ENCODE results near the gene BTNL3. TPM values are rescaled to one million over a fixed set of nuclear protein-coding genes. Genes with fewer than 3 reads are reported as not detected.

Gene BTNL3
- total and polyA plus RNA-seq, 8 donors, result 0.31 to 10.5 (median 0.60) TPM; not detected in 2

- H3K36me3 ChIP-seq, result no peaks in the 10 kb centered on the region
- intact Hi-C loops (cut with DNase I; ENCODE audit: low total_unique reads), result no loop called here
- H3K4me1 ChIP-seq, result peaks cover 0 to 7% (median 0%) of the 10 kb centered on the region in 4 donors
- no peaks in the 10 kb centered on the region for H3K9me3 ChIP-seq
- no peaks in the 10 kb centered on the region for H3K27me3 ChIP-seq
- no peak overlapping the region for H3K4me3 ChIP-seq
- no peak for TF ChIP-seq EP300 (IDR thresholded peaks at IDR 0.05)
- no peak for TF ChIP-seq POLR2AphosphoS5 (IDR thresholded peaks at IDR 0.05)
- TF ChIP-seq CTCF (IDR thresholded peaks at IDR 0.05), result no peak
- no peak for TF ChIP-seq POLR2A (IDR thresholded peaks at IDR 0.05)
- DNase-seq, result no peak
- no peak overlapping the region for H3K27ac ChIP-seq
- WGBS, 5 donors, result 79 to 100% (median 83%) methylated on average over 2 of the region's 2 CpGs
These were observed 13.3 kb upstream of the BTNL3 start for GRCh38 chr5:180975338-180975737.

GRCh38 chr5:180976518-180976917, 12.1 kb upstream of the BTNL3 start:
- Histone ChIP-seq H3K27ac (no peak overlapping the region), H3K27me3 (no peaks in the 10 kb centered on the region), H3K4me3 (no peak overlapping the region), H3K4me1 (peaks cover 0 to 4% (median 0%) of the 10 kb centered on the region in 4 donors), H3K36me3 (no peaks in the 10 kb centered on the region), H3K9me3 (no peaks in the 10 kb centered on the region)
- TF ChIP-seq CTCF (IDR thresholded peaks at IDR 0.05) (no peak), EP300 (IDR thresholded peaks at IDR 0.05) (no peak), POLR2A (IDR thresholded peaks at IDR 0.05) (no peak)
- DNase-seq, result peak in 1 of 2 donors; percentile 32
- 45 to 60% (median 54%) methylated on average over 6 of the region's 6 CpGs for WGBS, 5 donors
- intact Hi-C loops (cut with DNase I; ENCODE audit: low total_unique reads), result no loop called here

GRCh38 chr5:180977852-180978251, 10.8 kb upstream of the BTNL3 start:
- Histone ChIP-seq H3K36me3 (no peaks in the 10 kb centered on the region), H3K4me1 (peaks cover 0 to 4% (median 0%) of the 10 kb centered on the region in 4 donors), H3K9me3 (no peaks in the 10 kb centered on the region), H3K27ac (no peak overlapping the region), H3K27me3 (no peaks in the 10 kb centered on the region), H3K4me3 (no peak overlapping the region)
- peak in 1 of 2 donors; percentile 26 for DNase-seq
- 27 to 50% (median 40%) methylated on average over 1 of the region's 1 CpG for WGBS, 5 donors
- intact Hi-C loops (cut with DNase I; ENCODE audit: low total_unique reads), result no loop called here
- TF ChIP-seq POLR2A (IDR thresholded peaks at IDR 0.05) (no peak), POLR2AphosphoS5 (IDR thresholded peaks at IDR 0.05) (no peak), CTCF (IDR thresholded peaks at IDR 0.05) (no peak), EP300 (IDR thresholded peaks at IDR 0.05) (no peak)

DNA sequence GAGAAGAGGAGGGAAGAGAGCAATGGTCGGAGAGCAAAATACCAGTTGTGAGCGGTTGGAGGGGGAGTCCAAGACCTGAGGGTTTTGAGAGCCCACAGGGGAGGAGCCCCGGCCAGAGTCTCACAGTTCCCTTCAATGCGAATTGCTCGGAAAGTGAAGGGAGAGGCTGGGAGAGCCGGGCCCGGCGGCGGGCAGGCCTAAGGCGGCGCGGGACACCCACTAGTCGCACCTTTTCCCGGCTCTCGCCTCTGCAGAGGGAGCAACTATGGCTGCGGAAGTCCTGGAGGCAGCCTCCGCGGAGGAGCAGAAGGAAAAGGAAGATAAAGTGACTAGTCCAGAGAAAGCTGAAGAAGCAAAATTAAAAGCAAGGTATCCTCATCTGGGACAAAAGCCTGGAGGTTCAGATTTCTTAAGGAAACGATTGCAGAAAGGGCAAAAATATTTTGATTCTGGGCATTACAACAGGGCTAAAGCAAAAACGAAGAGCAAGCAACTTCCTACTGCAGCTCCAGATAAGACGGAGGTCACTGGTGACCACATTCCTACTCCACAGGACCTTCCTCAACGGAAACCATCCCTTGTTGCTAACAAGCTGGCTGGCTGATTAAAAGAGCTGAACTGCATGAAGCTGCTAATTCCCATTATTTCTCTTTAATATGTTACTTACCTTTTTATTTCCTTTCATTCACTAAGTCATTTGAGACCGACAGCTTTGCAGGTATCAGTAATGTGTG, 6.5 kb upstream of the BTNL3 start:
- WGBS, 5 donors, result 69 to 79% (median 71%) methylated on average over 16 to 23 of the region's 23 CpGs
- Histone ChIP-seq H3K9me3 (no peaks in the 10 kb centered on the region), H3K4me1 (peaks cover 0 to 4% (median 0%) of the 10 kb centered on the region in 4 donors), H3K27ac (no peak overlapping the region), H3K4me3 (no peak overlapping the region), H3K36me3 (no peaks in the 10 kb centered on the region), H3K27me3 (no peaks in the 10 kb centered on the region)
- no peak for DNase-seq
- TF ChIP-seq POLR2A (IDR thresholded peaks at IDR 0.05), result no peak
- TF ChIP-seq POLR2AphosphoS5 (IDR thresholded peaks at IDR 0.05), result no peak
- no peak for TF ChIP-seq CTCF (IDR thresholded peaks at IDR 0.05)
- no peak for TF ChIP-seq EP300 (IDR thresholded peaks at IDR 0.05)
- intact Hi-C loops (cut with DNase I; ENCODE audit: low total_unique reads), result no loop called here

Data from stomach (tissue), 9 donors.